M059J (cell line): ENCODE data around the gene ST6GALNAC3. TPM values are rescaled to one million over a fixed set of nuclear protein-coding genes. Genes with fewer than 3 reads are reported as not detected.
A peak's percentile ranks its signal among the peaks of the same experiment; 100 is the strongest.
"Not testable (repeated sequence)": the region's sequence is repeated elsewhere in the genome, so short reads cannot be mapped to it uniquely, and the experiment has no call there.

ENCODE experiments used
- DNase-seq: peaks from one replicate; pipeline ENCODE4 v3.0.0-alpha.2; 2012; ENCODE audit warnings: low read depth
- total RNA-seq: library from RNA; depleted of rRNA; stranded (reverse); fragments of >200 nt; shearing (Covaris generic); gene quantifications from 2 replicates; pipeline ENCODE4 v1.2.3, GENCODE V29; 2014

ST6GALNAC3 gene
- total RNA-seq, 1 experiment from 2014 or later: 0.05 TPM

DNA sequence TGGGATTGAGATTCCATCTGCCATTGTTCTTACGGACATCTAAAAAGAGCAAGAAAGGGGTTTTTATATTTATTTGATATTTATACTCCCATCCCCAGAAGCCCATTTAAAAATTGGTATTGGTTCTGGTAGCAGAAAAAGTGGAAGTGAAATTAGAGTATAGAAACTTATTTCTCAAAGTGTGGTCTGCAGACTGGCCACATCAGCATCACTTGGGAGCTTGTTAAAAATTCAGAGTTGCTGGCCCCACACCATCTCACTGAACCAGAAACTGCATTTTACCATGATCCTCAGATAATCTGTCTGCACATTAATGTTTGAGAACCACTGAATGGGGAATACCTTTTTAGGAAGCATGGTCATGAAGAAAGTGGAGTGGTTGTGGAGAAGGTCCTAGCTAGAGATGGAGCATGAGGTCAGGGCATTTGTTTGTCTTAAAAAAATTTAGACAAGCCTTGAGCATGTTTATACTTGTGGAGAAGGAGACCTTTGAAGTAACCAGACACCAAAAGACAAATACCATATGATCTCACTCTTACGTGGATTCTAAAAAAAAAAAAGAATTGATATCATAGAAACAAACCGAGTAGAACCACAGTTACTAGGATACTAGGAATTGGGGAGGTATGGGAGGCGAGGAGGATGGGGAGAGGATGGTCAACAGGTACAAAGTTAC is 116.3 kb downstream of the ST6GALNAC3 start:
- no peak for DNase-seq

DNA sequence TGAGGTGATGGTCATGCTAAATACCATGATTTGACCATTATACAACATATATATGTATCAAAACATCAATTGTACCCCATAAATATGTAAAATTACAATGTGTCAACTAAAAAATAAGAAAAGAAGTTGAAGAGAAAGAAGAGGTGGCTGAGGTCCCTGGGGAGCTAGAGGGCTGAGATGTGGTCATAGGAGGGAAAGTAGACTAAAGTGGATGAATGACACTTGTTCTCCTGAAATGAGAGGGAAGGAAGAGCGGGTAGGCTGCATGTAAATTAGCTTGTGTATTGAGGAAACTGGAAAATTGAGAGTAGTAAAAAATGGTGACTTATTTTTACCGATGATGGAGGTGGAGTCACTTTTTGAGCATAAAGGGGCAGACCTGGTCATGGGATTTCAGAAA is 117.0 kb downstream of the ST6GALNAC3 start:
- no peak for DNase-seq

DNA sequence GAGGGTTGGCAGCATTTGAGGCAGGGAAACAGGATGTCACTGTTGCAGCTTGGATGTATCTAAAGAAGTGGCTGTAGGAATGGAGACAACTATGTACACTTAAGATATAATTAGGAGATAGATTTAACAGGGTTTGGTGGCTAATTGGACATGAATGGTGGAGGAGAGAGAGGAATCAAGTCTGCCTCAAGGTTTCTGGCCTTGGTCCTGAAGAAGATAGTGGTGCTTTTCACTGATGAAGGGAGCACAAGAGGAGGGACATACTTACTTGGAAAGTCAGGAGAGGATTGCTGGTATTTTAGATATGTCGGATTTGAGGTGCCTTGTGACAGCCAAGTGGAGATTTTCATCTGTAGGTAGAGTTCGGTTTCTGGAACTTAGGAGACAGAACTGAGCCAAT is 123.9 kb downstream of the ST6GALNAC3 start:
- DNase-seq: no peak

- no peak for DNase-seq
Observed at GRCh38 chr1:76202670-76203069, 128.1 kb downstream of the ST6GALNAC3 start.

DNA sequence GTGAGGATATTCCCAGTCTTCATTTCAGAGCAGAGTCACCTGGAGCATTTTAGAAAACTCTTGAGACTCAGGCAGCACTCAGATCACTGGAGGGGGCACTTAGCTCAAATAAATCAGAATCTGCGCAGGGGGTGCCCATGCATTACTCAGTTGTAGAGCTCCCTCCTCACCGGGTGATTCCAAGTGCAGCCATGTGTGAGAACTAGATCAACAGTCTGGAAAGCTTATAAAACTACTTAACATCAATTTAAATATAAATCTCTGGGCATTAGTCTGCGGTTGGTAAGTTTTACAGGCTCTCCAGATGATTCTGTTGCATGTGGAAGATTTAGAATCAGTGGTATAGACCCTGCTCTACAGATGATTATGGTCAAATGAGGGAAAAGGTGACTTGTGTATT is 128.6 kb downstream of the ST6GALNAC3 start:
- DNase-seq: no peak

DNA sequence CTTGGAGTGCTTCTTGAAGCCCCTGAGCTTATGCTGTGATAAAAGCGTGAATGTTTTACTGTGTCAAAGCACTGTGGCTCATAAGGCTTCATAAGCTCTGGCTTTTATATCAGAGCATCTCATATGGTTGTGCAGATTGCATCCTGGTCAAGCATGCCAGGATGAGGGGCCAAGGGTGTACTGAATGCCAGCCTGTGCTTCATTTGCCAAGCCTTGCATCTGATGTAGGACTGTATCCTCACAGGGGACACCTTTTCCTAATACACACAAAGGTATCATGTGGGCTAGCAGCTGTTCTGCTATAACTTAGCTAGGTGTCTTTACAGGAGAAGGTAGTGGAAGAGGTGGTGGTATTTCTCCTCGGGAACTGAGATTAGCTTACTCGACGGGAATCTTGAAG is 134.7 kb downstream of the ST6GALNAC3 start:
- no peak for DNase-seq

DNA sequence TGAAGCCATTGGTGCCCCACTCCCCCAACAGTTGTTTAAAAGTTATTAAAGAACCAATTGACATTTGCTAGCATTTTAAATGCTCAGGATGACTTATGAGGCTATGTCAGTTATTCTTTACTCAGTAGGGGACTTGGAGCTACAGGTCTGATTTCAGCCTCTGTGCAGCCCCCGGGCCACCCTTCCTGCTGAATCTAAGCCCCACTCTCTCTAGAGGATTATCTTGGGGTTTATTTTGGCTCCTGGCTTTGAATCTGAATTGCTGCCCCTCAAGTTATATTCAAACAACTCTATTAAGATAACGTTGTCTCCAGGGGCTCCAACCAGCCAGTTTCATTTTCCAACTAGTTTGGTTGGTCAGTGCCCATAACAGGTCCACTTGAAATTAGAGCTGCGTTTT is 135.1 kb downstream of the ST6GALNAC3 start:
- no peak for DNase-seq

- no peak for DNase-seq
Observed at GRCh38 chr1:76210160-76210559, 135.6 kb downstream of the ST6GALNAC3 start.

- no peak for DNase-seq
Observed at GRCh38 chr1:76218888-76219287, 144.3 kb downstream of the ST6GALNAC3 start.

DNA sequence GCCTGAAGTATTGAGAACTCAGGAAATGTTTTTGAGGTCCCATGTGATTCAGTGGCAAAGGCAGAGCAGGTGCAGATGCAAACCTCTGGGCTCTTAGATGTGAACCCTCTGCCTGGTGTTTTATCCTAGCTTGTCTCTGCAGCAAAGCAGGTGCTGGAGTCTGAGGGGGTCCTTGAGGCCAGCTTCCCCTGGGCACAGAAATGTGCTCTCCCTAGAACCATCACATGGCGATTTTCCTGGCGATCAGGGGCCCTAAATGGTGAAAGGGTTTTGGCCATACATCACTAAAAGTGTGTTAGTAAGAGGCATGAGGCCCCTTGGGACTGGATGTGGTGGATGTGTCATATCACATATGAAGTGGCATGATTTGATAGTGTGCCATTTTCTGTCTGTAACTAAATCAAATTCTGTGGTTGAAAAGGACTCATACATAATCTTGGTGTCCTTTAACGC is 144.8 kb downstream of the ST6GALNAC3 start:
- DNase-seq: no peak

DNA sequence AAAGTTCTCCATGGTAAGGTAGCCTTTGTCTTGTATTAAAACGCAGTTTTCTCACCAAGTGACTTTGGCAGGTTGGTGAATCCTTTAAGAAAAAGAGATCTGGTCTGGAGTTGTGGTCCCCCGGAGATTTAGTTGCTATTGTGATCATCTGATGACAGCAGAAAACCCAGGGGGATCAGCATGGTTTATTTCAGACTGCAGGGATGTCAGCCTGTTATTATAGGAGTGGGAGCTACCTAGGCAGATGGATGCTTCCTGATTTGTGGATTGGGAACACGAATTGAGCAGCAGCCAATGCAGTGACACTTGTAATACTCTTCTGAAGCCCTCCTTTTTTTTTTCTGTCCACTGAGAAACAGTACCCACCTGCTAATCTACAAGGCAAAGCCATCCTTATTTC is 150.2 kb downstream of the ST6GALNAC3 start:
- no peak for DNase-seq

DNA sequence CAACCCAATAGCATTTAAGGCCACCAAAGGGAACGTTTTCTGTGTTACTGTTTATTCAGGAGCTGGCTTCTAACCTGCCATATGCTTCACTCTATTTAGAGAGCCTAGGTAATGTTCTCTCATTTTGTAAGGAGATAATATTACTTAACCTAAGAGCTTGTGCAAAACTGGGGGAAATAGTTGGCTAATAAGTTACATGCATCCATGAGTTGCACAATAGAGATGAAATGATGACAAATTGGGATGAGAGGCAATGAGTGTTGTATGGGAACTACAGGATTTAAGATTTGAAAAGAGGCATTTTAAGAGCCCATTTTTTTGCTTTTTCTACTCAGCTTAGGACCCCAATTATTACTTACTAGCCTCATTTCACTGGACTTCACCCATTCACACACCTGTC is 151.0 kb downstream of the ST6GALNAC3 start:
- no peak for DNase-seq

DNA sequence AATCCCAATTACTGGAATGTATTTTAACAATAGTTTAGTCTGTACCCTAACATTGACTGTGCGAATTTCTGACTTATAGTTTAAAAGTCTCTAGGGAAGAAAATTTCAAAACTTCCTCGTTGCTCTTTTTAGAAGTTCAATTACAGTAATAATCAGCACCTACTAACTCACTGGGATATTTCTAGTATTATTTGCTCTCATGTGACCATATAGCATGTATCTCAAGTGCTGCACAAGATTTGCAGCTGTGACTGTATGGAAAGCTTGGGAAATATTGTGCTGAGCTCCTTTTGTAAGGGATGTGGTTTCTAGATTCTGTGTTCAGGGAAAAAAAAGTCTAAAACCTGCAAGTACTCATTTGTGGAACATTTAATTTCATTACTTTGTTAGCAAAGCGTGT is 153.1 kb downstream of the ST6GALNAC3 start:
- no peak for DNase-seq

DNA sequence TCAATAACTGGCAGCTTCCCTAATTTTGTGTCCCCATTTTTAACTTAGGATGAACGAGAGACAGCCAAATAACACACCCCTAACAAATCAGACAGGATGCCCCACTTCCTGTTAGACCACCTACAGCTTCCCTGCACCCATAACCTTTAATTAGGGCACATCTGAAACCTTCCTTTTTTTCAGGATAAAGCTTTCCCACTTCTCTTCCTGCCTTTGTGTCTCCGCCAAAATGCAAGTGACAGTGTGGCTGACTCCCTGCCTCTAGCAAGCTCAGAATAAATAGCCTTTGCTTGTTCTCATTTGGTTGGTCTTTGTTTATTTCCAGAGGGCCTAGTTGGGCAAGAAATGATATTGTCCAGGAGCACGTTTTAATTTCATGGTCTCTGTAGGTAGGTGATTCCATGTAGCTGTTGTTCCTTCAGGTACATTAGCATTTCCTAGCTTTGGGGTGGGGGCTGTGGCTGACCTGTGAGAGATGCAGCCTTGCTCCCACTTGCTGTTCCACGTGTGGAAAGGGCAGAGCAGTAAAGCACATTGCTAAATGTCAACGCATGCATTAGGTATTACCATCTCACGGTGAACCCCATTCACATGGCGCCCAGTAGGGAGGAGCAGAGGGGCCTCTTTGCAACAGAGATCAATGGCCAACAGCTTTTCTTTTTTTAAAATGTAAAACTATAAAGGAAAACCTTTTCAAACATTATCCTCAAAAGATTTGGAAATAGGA is 154.9 kb downstream of the ST6GALNAC3 start:
- DNase-seq: no peak

DNA sequence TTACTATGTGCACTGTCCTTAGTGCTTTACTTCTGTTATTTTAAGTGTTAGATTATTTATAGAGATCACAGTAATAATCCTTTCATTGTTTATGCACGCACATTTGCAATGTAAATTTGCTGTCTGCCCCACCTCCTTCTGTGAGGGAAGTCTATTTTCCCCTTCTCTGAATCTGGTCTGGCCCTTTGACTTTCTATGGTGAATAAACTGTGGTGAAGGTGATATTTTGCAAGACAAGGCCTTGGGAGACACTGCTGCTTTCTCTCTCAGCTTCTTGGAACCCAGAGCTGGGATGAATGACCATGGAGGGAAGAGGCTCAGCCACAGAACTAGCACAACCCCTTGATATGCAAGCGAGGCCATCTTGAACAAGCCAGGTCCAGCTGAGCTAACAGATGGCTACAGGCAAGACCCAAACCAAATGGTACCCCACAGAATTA is 156.3 kb downstream of the ST6GALNAC3 start:
- DNase-seq: no peak

DNA sequence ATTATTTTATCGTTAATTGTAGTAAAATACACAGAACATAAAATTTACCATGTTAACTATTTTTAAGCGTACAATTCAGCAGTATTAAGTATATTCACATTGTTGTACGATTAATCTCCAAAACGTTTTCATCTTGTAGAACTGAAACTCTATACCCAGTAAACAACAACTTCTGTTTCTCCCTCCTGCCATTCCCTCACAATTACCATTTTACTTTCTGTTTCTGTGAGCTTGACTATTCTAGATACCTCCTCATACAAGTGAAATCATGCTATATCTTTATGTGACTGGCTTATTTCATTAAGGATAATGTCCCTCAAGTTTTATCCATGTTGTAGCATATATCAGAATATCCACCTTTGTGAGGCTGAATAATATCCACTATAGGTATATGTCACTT is 156.8 kb downstream of the ST6GALNAC3 start:
- no peak for DNase-seq

DNA sequence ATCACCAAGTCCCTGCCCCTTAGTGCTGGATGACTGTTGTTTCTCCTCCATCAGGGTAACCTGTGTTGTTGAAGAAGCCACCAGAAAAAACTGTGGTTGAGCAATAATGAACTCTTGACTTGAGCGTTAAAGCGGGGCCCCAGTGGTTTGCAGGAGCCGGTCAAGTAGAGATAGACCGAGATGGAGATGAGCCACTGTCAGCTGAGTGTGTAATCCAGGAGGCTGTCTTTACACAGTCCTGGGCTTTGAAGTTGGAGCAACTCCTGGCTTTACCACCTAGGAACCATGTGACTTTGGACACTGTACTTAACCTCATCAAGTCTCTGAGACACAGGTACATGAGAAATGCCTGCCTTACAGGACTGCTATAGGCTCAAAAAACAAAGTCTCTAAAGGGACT is 158.1 kb downstream of the ST6GALNAC3 start:
- no peak for DNase-seq

- DNase-seq: no peak
Observed at GRCh38 chr1:76234061-76234460, 159.5 kb downstream of the ST6GALNAC3 start.

DNA sequence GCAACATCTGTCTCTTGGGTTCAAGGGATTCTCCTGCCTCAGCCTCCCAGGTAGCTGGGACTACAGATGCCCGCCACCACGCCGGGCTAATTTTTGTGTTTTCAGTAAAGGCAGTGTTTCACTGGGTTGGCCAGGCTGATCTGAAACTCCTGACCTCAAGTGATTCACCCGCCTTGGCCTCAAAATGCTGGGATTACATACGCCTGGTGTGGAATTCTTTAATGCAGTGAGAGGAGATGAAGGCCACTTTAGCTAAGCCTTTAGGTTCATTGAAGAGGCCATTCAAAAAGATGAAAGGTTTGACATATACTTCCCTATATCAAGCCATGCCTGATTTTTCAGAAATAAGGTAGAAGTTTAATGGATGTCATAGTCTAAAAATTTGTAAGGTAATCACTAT is 162.7 kb downstream of the ST6GALNAC3 start:
- DNase-seq: peak; percentile 2

- DNase-seq: peak; percentile 20
Observed at GRCh38 chr1:76238094-76238628, 163.6 kb downstream of the ST6GALNAC3 start.

DNA sequence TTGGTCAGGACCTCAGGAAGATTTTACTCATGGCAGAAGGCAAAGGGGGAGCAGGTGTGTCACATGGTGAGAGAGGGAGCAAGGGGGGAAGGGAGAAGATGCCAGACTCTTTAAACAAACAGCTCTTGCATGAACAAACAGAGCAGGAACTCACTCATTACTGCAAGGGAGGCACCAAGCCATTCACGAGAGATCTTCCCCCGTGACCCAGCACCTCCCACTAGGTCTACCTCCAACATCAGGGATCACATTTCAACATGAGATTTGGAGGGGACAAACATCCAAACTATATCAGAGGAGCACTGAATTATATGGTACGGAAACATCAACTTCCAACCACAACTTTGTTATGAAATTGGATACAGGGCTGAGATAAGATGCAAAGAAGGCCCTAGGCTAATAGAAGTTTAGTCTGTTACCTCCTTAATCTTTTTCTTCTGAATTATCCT is 164.9 kb downstream of the ST6GALNAC3 start:
- peak; percentile 8 for DNase-seq

DNA sequence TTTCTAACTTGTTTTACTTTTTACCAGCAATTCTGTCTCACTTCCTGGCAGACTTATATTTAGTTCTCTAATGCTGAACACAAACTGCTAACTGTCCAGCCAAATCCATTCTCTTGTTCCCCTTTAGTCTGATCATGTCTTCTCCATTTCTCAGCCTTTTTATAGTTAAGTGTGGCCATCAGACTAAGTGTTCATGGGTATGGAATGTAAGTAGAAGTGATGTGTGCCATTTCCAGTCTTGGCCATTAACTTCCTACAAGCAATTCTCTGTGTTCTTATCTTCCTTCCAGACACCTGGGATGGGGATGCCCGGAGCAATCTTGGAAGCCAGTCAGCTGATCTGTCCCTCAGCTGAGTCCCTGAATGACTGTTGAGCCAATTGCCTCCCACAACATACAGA is 165.8 kb downstream of the ST6GALNAC3 start:
- DNase-seq: peak; percentile 7

DNA sequence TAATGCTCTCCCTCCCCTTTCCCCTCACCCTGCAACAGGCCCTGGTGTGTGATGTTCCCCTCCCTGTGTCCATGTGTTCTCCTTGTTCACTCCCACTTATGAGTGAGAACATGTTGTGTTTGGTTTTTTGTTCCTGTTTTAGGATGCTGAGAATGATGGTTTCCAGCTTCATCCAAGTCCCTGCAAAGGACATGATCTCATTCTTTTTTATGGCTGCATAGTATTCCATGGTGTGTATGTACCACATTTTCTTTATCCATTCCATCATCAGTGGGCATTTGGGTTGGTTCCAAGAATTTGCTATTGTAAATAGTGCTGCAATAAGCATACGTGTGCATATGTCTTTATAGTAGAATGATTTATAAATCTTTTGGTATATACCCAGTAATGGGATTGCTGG is 168.0 kb downstream of the ST6GALNAC3 start:
- not testable (repeated sequence) for DNase-seq
